Activated CD8-positive, alpha-beta T cell treated with anti-CD3 and anti-CD28 coated beads for 36 hours (primary cell): ENCODE measurements around the gene TNFRSF4. TPM values are rescaled to one million over a fixed set of nuclear protein-coding genes. Genes with fewer than 3 reads are reported as not detected.

Source experiments
- ATAC-seq: fragments of 200-7000 bp; cut with Tn5 transposase; one replicate; pipeline ENCODE4 v1.10.0; 2021; ENCODE audit warnings: mild to moderate bottlenecking, moderate library complexity
- CTCF ChIA-PET: fragments of 350-600 bp; sonication (Branson Sonifier 250); formaldehyde crosslinking; loops from one replicate; lab custom pipeline; 2021; ENCODE audit warnings: antibody characterized with exemption; lab: Charles Lee
- POLR2A ChIA-PET: fragments of 350-600 bp; sonication (Branson Sonifier 250); formaldehyde crosslinking; loops from one replicate; lab custom pipeline; 2021; ENCODE audit warnings: antibody characterized with exemption; lab: Charles Lee
- DNase-seq: peaks from one replicate; pipeline ENCODE4 v3.0.0-alpha.2; 2020
- H3K27ac Mint-ChIP-seq: one replicate; pipeline ENCODE4 v1.8.0; 2021; ENCODE audit warnings: mild to moderate bottlenecking, mixed read lengths
- H3K27me3 Mint-ChIP-seq: one replicate; pipeline ENCODE4 v1.8.0; 2021; ENCODE audit warnings: mixed read lengths
- H3K36me3 Mint-ChIP-seq: one replicate; pipeline ENCODE4 v1.8.0; 2021; ENCODE audit warnings: low read depth, mixed read lengths
- H3K4me1 Mint-ChIP-seq: one replicate; pipeline ENCODE4 v1.8.0; 2021; ENCODE audit warnings: low read depth, mixed read lengths
- H3K4me3 Mint-ChIP-seq: one replicate; pipeline ENCODE4 v1.8.0; 2021; ENCODE audit warnings: mild to moderate bottlenecking, moderate library complexity, mixed read lengths
- H3K9me3 Mint-ChIP-seq: one replicate; pipeline ENCODE4 v1.8.0; 2021; ENCODE audit warnings: mixed read lengths
- intact Hi-C: fragments of 100-400 bp; cut with micrococcal nuclease; formaldehyde crosslinking; loops from one replicate; pipeline ENCODE4 v1.10.0; 2022
- total RNA-seq, 2 experiments: library from RNA; stranded (reverse); gene quantifications; one replicate each; pipeline ENCODE4 v1.2.3, GENCODE V29; 2021
- TF ChIP-seq, protein P1 (sequence below): fragments of 200-600 bp; IDR thresholded peaks from one replicate; pipeline ENCODE4 v1.8.0; 2022; ENCODE audit warnings: antibody characterized with exemption, mild to moderate bottlenecking

Gene TNFRSF4
- total RNA-seq, result 100 to 1,000 TPM; 137 to 142 TPM

DNA sequence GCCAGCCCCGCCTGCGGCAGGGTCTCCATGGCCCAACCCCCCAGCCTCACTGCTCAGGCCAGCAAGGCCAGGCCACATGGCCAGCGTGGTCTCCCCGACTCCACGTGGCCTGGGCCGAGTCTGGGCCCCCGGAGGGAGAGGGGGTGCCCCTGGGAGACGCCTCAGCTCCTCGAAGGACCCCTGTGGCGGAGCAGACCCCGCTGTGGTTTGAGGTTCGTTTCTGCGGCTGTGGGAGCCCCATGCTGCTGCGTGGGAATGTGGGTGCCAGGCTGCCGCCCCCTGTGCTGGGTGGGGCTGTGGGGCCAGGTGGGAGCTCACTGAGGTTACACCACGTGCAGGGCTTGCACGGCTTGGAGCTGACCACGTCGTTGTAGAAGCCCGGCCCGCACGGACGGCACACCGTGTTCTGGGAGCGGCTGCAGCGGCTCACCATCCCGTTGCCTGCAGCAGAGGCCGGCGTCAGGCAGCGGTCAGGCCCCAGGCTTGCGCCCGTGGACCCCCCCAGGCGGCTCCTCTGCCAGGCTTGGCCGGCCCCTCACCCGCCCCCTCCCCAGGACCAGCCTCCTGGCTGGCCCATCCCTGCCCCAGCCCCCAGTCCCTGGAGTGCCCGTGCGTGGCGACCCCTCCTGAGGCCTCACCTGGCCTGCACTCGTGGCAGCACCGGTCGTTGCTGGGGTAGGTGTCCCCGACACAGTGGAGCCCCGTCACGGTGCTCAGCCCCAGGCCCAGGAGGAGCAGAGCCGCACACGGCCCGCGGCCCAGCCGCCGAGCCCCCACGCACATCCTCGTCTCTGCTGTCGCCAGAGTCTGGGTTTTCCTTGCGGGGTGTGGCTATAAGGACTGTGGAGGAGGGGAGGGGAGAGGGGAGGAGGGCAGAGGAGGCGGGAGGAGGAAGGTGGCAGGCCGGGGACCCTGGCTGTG lies at the start of gene TNFRSF4:
TSS of gene TNFRSF4 (minus strand) at position 809 of the 921 bp plus-strand sequence. CDS start at position 783, 26 bp downstream.
- CTCF ChIA-PET, result interaction anchor here (1.7 kb wide), 1 partner anchor 91 kb away, joined by 6 read pairs; no protein-coding TSS in a partner anchor
- POLR2A ChIA-PET, result interaction anchor here (0.8 to 8.4 kb wide), 8 partner anchors 7 to 194 kb away, joined by 3 to 64 read pairs (median 4); partner anchors contain the start of genes B3GALT6, SDF4 and TNFRSF18
- Mint-ChIP-seq H3K27me3 (no peaks in the 10 kb centered on the region), H3K36me3 (peaks cover 35% of the 10 kb centered on the region), H3K9me3 (no peaks in the 10 kb centered on the region), H3K4me1 (peaks cover 53% of the 10 kb centered on the region), H3K4me3 (peak within 1 kb of the TSS; percentile 76), H3K27ac (peak within 1 kb of the TSS; percentile 79)
- intact Hi-C loops, result no loop called here
- TF ChIP-seq, protein P1, sequence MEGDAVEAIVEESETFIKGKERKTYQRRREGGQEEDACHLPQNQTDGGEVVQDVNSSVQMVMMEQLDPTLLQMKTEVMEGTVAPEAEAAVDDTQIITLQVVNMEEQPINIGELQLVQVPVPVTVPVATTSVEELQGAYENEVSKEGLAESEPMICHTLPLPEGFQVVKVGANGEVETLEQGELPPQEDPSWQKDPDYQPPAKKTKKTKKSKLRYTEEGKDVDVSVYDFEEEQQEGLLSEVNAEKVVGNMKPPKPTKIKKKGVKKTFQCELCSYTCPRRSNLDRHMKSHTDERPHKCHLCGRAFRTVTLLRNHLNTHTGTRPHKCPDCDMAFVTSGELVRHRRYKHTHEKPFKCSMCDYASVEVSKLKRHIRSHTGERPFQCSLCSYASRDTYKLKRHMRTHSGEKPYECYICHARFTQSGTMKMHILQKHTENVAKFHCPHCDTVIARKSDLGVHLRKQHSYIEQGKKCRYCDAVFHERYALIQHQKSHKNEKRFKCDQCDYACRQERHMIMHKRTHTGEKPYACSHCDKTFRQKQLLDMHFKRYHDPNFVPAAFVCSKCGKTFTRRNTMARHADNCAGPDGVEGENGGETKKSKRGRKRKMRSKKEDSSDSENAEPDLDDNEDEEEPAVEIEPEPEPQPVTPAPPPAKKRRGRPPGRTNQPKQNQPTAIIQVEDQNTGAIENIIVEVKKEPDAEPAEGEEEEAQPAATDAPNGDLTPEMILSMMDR, result no peak
- ATAC-seq (peak; percentile 19), DNase-seq (peak; percentile 51)

DNA sequence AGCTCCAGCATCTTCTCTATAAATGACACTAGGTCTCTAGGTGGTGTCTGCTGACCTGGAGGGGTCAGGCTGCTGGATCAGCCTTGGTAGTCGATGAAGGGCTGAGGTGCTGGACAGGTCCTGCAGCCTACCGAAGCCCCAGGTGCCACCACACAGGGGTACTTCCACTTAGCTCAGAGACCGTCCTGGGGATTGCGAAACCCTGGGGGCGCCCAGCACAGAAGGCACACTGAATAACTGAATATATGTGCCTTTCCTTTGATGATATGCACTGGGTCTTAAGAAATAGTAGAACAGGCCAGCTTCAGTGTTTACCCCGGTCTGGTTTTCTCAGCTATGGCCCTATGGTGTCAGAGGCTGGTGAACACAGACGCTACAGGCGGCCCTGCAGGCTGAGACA lies 48.8 kb upstream of the TNFRSF4 start:
- CTCF ChIA-PET, result no interaction called here
- H3K4me3 Mint-ChIP-seq, result no peak overlapping the region
- peaks cover 10% of the 10 kb centered on the region for H3K4me1 Mint-ChIP-seq
- H3K9me3 Mint-ChIP-seq, result no peaks in the 10 kb centered on the region
- no peak for ATAC-seq
- peaks cover 39% of the 10 kb centered on the region for H3K36me3 Mint-ChIP-seq
- TF ChIP-seq, protein P1, result no peak
- H3K27ac Mint-ChIP-seq, result no peak overlapping the region
- POLR2A ChIA-PET, result no interaction called here
- H3K27me3 Mint-ChIP-seq, result no peaks in the 10 kb centered on the region
- no peak for DNase-seq
- intact Hi-C loops, result no loop called here

DNA sequence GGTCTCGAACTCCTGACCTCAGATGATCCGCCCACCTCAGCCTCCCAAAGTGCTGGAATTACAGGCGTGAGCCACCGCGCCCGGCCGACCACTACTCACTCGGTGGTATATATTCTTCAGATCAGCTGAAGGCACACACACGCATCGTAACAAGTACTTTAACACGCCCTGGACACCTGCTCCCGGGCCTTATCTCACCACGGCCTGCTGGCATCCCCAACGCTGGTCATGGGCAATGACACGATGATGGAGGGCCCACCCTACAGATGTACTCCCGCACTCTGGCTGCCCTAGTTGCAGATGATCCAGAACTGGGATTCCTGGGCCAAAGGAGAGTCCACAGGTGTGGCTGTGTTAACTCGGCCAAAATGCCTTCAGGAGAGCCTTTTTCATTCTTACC lies 48.1 kb upstream of the TNFRSF4 start:
- H3K27me3 Mint-ChIP-seq, result no peaks in the 10 kb centered on the region
- TF ChIP-seq, protein P1, result no peak
- intact Hi-C loops, result no loop called here
- no peak overlapping the region for H3K4me3 Mint-ChIP-seq
- H3K4me1 Mint-ChIP-seq, result peaks cover 10% of the 10 kb centered on the region
- peaks cover 38% of the 10 kb centered on the region for H3K36me3 Mint-ChIP-seq
- ChIA-PET CTCF (no interaction called here), POLR2A (no interaction called here)
- no peak overlapping the region for H3K27ac Mint-ChIP-seq
- H3K9me3 Mint-ChIP-seq, result no peaks in the 10 kb centered on the region
- ATAC-seq (no peak), DNase-seq (no peak)

DNA sequence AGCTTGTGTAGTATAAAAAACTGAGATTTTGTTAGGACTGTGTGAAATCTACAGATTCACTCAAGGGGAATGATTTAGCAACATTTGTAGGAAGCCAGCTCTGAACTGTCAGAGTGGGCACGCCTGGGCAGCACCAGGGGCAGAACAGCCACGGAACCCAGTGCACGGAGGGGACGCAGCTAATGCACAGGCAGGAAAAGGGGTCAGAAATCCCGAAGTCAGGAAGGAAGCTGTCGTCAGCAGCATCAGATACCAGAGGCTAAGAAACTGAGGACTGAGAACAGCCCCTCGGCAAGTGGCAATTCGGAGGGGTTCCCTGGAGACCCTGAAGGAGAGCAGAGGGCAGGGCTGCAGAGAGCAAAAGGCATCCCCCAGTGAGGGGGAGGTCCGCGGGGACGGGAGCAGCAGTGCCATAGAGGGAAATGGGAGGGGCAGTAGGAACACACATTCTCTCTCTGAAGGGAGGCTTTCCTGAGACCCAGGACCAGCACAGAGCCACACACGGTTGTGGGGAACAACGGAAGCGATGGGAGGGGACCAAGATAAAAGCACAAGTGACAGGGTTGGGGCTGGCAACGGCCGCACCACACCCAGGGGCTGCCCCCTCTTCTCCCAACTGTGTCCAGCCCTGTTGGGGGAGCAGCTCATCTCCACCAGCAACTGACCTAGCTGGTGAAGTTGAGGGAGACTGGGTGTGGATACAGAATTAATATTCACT lies 47.0 kb upstream of the TNFRSF4 start:
- intact Hi-C loops, result no loop called here
- ChIA-PET CTCF (interaction anchor here (1.1 to 1.5 kb wide), 3 partner anchors 10 to 259 kb away, joined by 3 to 11 read pairs (median 4); no protein-coding TSS in a partner anchor), POLR2A (interaction anchor here (0.8 kb wide), 1 partner anchor 143 kb away, joined by 3 read pairs; no protein-coding TSS in a partner anchor)
- DNase-seq, result no peak
- ATAC-seq, result no peak
- no peaks in the 10 kb centered on the region for H3K9me3 Mint-ChIP-seq
- TF ChIP-seq, protein P1, result no peak
- no peaks in the 10 kb centered on the region for H3K27me3 Mint-ChIP-seq
- H3K36me3 Mint-ChIP-seq, result peaks cover 39% of the 10 kb centered on the region
- H3K4me1 Mint-ChIP-seq, result peaks cover 8% of the 10 kb centered on the region
- H3K27ac Mint-ChIP-seq, result peak overlapping the region; percentile 46
- H3K4me3 Mint-ChIP-seq, result no peak overlapping the region
